DOHH2 (cell line): ENCODE results near the gene SHROOM2.

Source experiments
- H3F3A ChIP-seq: fragments of 200-600 bp; sonication (generic), shearing (Covaris generic); 2 replicates; pipeline ENCODE4 v1.6.0; 2016; ENCODE audit warnings: antibody characterized with exemption, mild to moderate bottlenecking; ENCODE audit not compliant: control insufficient read depth, insufficient read depth
- H3K27ac ChIP-seq: fragments of 200-600 bp; sonication (generic); 2 replicates; pipeline ENCODE4 v1.5.1; 2014; ENCODE audit warnings: low read depth, mild to moderate bottlenecking, low read length, moderate library complexity
- H3K27me3 ChIP-seq: fragments of 200-600 bp; sonication (generic); 2 replicates; pipeline ENCODE4 v1.6.1; 2014; ENCODE audit warnings: mild to moderate bottlenecking, low read length, mixed read lengths; ENCODE audit not compliant: control insufficient read depth
- H3K36me3 ChIP-seq: fragments of 200-600 bp; sonication (generic); 2 replicates; pipeline ENCODE4 v1.6.1; 2014; ENCODE audit warnings: mild to moderate bottlenecking, low read length, moderate library complexity, mixed read lengths; ENCODE audit not compliant: control insufficient read depth
- H3K4me1 ChIP-seq: fragments of 200-600 bp; sonication (generic); 2 replicates; pipeline ENCODE4 v1.6.1; 2014; ENCODE audit warnings: mild to moderate bottlenecking, low read length, mixed read lengths; ENCODE audit not compliant: control insufficient read depth
- H3K4me2 ChIP-seq: fragments of 200-600 bp; sonication (generic); 2 replicates; pipeline ENCODE4 v1.6.0; 2014; ENCODE audit warnings: mild to moderate bottlenecking, low read length, moderate library complexity
- H3K4me3 ChIP-seq: fragments of 200-600 bp; sonication (generic); 2 replicates; pipeline ENCODE4 v1.5.1; 2014; ENCODE audit warnings: mild to moderate bottlenecking, low read length, mixed read lengths
- H3K79me2 ChIP-seq: fragments of 200-600 bp; sonication (generic); 2 replicates; pipeline ENCODE4 v1.6.1; 2014; ENCODE audit warnings: mild to moderate bottlenecking, low read length, mixed read lengths; ENCODE audit not compliant: control insufficient read depth
- H3K9me2 ChIP-seq: fragments of 200-600 bp; sonication (generic); replicated peaks from 2 replicates; pipeline ENCODE4 v1.6.1; 2014; ENCODE audit warnings: mild to moderate bottlenecking, low read length, mixed read lengths; ENCODE audit not compliant: control insufficient read depth
- H3K9me3 ChIP-seq: fragments of 200-600 bp; sonication (generic); 2 replicates; pipeline ENCODE4 v1.6.1; 2014; ENCODE audit warnings: antibody characterized with exemption, low read length, mixed read lengths; ENCODE audit not compliant: control insufficient read depth, insufficient read depth
- H4K20me1 ChIP-seq: fragments of 200-600 bp; sonication (generic); 2 replicates; pipeline ENCODE4 v1.6.0; 2014; ENCODE audit warnings: low read depth, mild to moderate bottlenecking, antibody characterized with exemption, low read length, moderate library complexity; ENCODE audit not compliant: control insufficient read depth, insufficient read depth
- EZH2phosphoT487 ChIP-seq: fragments of 200-600 bp; sonication (generic); IDR thresholded peaks from 2 replicates; pipeline ENCODE4 v1.6.1; 2017; ENCODE audit warnings: borderline replicate concordance, mild to moderate bottlenecking, antibody characterized with exemption, low read length, moderate library complexity, mixed read lengths
- TF ChIP-seq, protein P1 (sequence below): fragments of 200-600 bp; sonication (generic); IDR thresholded peaks from one replicate; pipeline ENCODE4 v1.5.1; 2014; ENCODE audit warnings: antibody characterized with exemption, mild to moderate bottlenecking, low read depth, low read length; ENCODE audit not compliant: poor library complexity, severe bottlenecking

The SHROOM2 gene

DNA sequence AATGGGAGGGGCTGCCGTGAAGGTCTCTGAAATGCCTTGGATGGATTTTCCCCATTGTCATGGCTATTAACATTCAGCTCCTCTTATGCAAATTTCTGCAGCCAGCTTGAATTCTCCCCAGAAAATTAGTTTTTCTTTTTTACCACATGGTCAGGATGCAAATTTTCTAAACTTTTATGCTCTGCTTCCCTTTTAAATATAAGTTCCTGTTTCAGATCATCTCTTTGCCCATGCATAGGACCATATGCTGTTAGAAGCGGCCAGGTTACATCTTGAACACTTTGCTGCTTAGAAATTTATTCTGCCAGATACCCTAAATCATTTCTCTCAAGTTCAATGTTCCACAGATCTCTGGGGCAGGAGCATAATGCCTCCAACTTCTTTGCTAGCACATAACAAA, 167.2 kb downstream of the SHROOM2 start:
- H3K9me3 ChIP-seq = peaks cover 11% of the 10 kb centered on the region
- no peaks in the 10 kb centered on the region; the same call in 1 of the 2 replicates for H3K27me3 ChIP-seq
- peak overlapping the region; percentile 58 for H3K27ac ChIP-seq
- TF ChIP-seq, protein P1, sequence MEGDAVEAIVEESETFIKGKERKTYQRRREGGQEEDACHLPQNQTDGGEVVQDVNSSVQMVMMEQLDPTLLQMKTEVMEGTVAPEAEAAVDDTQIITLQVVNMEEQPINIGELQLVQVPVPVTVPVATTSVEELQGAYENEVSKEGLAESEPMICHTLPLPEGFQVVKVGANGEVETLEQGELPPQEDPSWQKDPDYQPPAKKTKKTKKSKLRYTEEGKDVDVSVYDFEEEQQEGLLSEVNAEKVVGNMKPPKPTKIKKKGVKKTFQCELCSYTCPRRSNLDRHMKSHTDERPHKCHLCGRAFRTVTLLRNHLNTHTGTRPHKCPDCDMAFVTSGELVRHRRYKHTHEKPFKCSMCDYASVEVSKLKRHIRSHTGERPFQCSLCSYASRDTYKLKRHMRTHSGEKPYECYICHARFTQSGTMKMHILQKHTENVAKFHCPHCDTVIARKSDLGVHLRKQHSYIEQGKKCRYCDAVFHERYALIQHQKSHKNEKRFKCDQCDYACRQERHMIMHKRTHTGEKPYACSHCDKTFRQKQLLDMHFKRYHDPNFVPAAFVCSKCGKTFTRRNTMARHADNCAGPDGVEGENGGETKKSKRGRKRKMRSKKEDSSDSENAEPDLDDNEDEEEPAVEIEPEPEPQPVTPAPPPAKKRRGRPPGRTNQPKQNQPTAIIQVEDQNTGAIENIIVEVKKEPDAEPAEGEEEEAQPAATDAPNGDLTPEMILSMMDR = no peak
- TF ChIP-seq EZH2phosphoT487 = no peak
- H3F3A ChIP-seq = no peaks in the 10 kb centered on the region
- peak overlapping the region; percentile 46 for H3K4me3 ChIP-seq
- H3K4me2 ChIP-seq = peak overlapping the region; percentile 55
- H3K9me2 ChIP-seq = no peaks in the 10 kb centered on the region
- no peaks in the 10 kb centered on the region for H3K79me2 ChIP-seq
- H4K20me1 ChIP-seq = no peaks in the 10 kb centered on the region
- H3K36me3 ChIP-seq = no peaks in the 10 kb centered on the region
- H3K4me1 ChIP-seq = peaks cover 39% of the 10 kb centered on the region

DNA sequence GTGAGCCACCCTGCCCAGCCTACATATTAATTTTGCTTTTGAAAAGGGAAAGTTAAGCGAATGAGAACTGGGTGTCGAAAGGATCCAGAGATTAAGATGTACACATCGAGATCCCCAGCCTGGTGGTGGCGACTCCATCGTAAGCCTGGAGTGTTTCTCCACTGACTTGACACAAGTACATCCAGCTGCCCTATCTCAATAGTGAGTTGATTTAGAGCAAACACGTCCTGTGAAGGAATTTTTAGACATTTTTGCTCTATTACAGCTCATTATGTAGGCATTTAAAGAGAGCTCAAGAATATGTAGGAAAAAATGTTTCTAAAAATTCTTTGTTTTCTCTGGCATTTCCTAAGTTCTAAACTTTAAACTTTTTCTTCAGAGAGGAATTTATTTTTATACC, 169.3 kb downstream of the SHROOM2 start:
- Histone ChIP-seq H3K79me2 (no peaks in the 10 kb centered on the region), H4K20me1 (no peaks in the 10 kb centered on the region), H3K27ac (no peak overlapping the region), H3K27me3 (no peaks in the 10 kb centered on the region), H3K4me1 (peaks cover 43% of the 10 kb centered on the region), H3K4me2 (no peak overlapping the region), H3K36me3 (no peaks in the 10 kb centered on the region), H3K4me3 (no peak overlapping the region), H3K9me2 (no peaks in the 10 kb centered on the region), H3K9me3 (peaks cover 11% of the 10 kb centered on the region), H3F3A (no peaks in the 10 kb centered on the region)
- TF ChIP-seq, protein P1 = no peak
- TF ChIP-seq EZH2phosphoT487 = no peak

DNA sequence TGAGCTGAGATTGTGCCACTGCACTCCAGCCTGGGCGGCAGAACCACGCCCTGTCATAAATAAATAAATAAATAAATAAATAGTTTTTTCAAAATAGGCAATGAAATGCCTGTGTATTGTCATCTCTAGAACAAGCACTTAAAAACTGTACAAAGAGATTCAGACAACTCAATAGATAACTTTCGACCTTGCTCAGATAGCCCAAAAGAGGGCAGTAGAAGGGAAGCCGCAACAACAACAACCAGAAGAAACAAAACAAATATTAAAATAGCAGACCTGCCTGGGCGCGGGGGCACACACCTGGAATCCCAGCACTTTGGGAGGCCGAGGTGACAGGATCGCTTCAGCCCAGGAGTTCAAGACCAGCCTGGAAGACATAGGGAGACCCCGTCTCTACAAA, 171.5 kb downstream of the SHROOM2 start:
- TF ChIP-seq, protein P1 = no peak
- no peak for TF ChIP-seq EZH2phosphoT487
- no peaks in the 10 kb centered on the region for H3K27me3 ChIP-seq
- no peaks in the 10 kb centered on the region for H3K9me2 ChIP-seq
- H4K20me1 ChIP-seq = no peaks in the 10 kb centered on the region
- no peak overlapping the region for H3K27ac ChIP-seq
- H3F3A ChIP-seq = no peaks in the 10 kb centered on the region
- H3K4me1 ChIP-seq = peaks cover 35% of the 10 kb centered on the region
- H3K9me3 ChIP-seq = peaks cover 5% of the 10 kb centered on the region
- peak overlapping the region; percentile 45 for H3K4me2 ChIP-seq
- H3K4me3 ChIP-seq = peak overlapping the region; percentile 25
- H3K36me3 ChIP-seq = no peaks in the 10 kb centered on the region
- H3K79me2 ChIP-seq = no peaks in the 10 kb centered on the region
